K562 (cell line): ENCODE results near the gene XRCC2. TPM values are rescaled to one million over a fixed set of nuclear protein-coding genes. Genes with fewer than 3 reads are reported as not detected.

Experiments
- CHAMP1 ChIP-seq: fragments of 450-650 bp; IDR thresholded peaks from 2 replicates; pipeline ENCODE4 v1.6.1; 2016; ENCODE audit warnings: mild to moderate bottlenecking
- NEUROD1 ChIP-seq: fragments of 150-350 bp; IDR thresholded peaks from 2 replicates; pipeline ENCODE4 v1.6.1; 2014; ENCODE audit warnings: borderline replicate concordance, low read length, low read depth; ENCODE audit not compliant: partially characterized antibody
- POLR2B ChIP-seq: fragments of 450-650 bp; IDR thresholded peaks from 2 replicates; pipeline ENCODE4 v1.6.1; 2018; ENCODE audit warnings: low read depth; ENCODE audit not compliant: partially characterized antibody
- RHOXF2B ChIP-seq: fragments of 250-450 bp; sonication (Bioruptor Pico); conservative IDR thresholded peaks from 2 replicates; pipeline ENCODE4 v1.5.1; 2021
- RUNX1 ChIP-seq: sonication (generic); IDR thresholded peaks from 2 replicates; pipeline ENCODE4 v1.6.1; 2016; ENCODE audit warnings: antibody characterized with exemption, low read depth
- SMARCA5 ChIP-seq: fragments of 450-650 bp; IDR thresholded peaks from 2 replicates; pipeline ENCODE4 v1.6.1; 2016
- ZNF408 ChIP-seq: fragments of 250-450 bp; sonication (Bioruptor Pico); IDR thresholded peaks from 2 replicates; pipeline ENCODE4 v1.4.0; 2020; ENCODE audit warnings: low read depth, mild to moderate bottlenecking, moderate library complexity
- ZNF589 ChIP-seq: fragments of 200-800 bp; sonication (Bioruptor generic); IDR thresholded peaks from 2 replicates; pipeline ENCODE4 v1.6.1; 2016; ENCODE audit warnings: low read depth, missing genetic modification characterization, missing compliant biosample characterization
- polyA plus RNA-seq, 8 experiments: library from polyadenylated mRNA; depleted of rRNA in 4 of 8; stranded (reverse) in 5 of 8; unstranded in 3 of 8; fragments of >200 nt; fragmentation: Nextera tagmentation in 2 of 8; fragmentation: Illumina TruSeq in 1 of 8; extraction: Ambion mirVana in 2 of 8; extraction: Trizol in 1 of 8; gene quantifications; 2 replicates each; pipeline versions ENCODE4 v1.2.1 to v1.2.3, GENCODE V29; 2011 to 2014; ENCODE audit warnings: inconsistent platforms in 1 of 8, missing spikeins in 1 of 8
- total RNA-seq, 7 experiments: library from RNA; depleted of rRNA in 6 of 7; stranded (reverse); fragments of >200 nt in 6 of 7; fragmentation: Illumina TruSeq in 2 of 7; extraction: Trizol in 2 of 7; gene quantifications; 2 replicates each; pipeline versions ENCODE4 v1.2.1 to v1.2.3, GENCODE V29; 2011 to 2021; ENCODE audit warnings: low replicate concordance in 1 of 7
- TF ChIP-seq, protein P1 (sequence below): fragments of 250-450 bp; sonication (Bioruptor Pico); IDR thresholded peaks from 2 replicates; pipeline ENCODE4 v1.5.0; 2021
- TF ChIP-seq, protein P2 (sequence below): sonication (generic); IDR thresholded peaks from 2 replicates; pipeline ENCODE4 v1.6.1; 2016
- TF ChIP-seq, protein P3 (sequence below): fragments of 450-650 bp; IDR thresholded peaks from 2 replicates; pipeline ENCODE4 v1.6.1; 2016; ENCODE audit warnings: mild to moderate bottlenecking, moderate library complexity

XRCC2 gene
- total and polyA plus RNA-seq, 9 of the 15 experiments (the other 6 are each of a cell fraction or from before 2014, with no cell fraction given) = 16.2 to 58.0 (median 39.8) TPM

DNA sequence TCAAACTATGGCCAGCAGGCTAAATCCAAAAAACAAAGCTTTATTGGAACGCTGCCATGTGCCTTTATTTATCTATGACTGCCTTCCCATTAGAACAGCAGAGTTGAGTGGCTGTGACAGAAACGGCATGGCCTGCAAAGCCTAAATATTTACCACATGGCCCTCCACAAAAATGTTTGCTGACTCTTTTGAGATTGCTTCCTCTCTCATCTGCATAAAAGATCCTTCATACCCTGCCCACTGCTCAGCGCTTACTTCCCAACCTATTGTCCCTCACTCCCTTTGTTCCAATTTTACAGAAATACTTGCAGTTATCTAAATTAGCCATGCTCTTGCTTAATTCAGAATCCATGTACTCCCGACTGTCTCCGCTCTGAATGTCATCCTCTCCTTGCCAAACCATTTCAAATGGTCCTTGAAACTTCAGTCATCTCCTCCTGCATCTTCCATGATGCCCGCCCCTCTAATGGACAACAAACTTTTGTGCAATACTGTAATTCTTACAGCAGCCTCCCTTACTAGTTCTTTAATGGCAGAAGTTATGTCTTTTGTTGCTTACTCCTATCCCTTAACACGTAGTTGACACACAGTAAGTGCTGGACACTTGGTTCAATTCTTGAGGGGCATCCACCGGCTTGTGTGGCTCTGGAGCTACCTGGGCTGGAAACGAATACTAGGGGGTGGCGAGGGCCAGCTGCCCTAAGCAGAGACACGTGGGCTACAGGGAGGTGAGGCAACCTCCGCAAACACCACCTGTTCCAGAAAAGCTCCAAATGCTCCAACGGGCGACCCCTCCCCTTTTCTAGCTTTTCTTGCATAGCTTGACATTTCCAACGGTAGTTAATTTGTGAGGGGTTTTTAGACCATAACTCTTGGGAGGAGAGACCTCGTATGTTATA lies 832 bp downstream of the XRCC2 start (continued):
- TF ChIP-seq CHAMP1 = no peak
- no peak for TF ChIP-seq RHOXF2B (CRISPR knock-in tag)
- TF ChIP-seq NEUROD1 = no peak
- no peak for TF ChIP-seq POLR2B
- TF ChIP-seq, protein P1, sequence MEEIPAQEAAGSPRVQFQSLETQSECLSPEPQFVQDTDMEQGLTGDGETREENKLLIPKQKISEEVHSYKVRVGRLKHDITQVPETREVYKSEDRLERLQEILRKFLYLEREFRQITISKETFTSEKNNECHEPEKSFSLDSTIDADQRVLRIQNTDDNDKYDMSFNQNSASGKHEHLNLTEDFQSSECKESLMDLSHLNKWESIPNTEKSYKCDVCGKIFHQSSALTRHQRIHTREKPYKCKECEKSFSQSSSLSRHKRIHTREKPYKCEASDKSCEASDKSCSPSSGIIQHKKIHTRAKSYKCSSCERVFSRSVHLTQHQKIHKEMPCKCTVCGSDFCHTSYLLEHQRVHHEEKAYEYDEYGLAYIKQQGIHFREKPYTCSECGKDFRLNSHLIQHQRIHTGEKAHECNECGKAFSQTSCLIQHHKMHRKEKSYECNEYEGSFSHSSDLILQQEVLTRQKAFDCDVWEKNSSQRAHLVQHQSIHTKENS (CRISPR knock-in tag) = no peak
- TF ChIP-seq ZNF589 (CRISPR knock-in tag) = no peak
- TF ChIP-seq, protein P2, sequence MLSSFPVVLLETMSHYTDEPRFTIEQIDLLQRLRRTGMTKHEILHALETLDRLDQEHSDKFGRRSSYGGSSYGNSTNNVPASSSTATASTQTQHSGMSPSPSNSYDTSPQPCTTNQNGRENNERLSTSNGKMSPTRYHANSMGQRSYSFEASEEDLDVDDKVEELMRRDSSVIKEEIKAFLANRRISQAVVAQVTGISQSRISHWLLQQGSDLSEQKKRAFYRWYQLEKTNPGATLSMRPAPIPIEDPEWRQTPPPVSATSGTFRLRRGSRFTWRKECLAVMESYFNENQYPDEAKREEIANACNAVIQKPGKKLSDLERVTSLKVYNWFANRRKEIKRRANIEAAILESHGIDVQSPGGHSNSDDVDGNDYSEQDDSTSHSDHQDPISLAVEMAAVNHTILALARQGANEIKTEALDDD = no peak
- no peak for TF ChIP-seq SMARCA5
- TF ChIP-seq, protein P3, sequence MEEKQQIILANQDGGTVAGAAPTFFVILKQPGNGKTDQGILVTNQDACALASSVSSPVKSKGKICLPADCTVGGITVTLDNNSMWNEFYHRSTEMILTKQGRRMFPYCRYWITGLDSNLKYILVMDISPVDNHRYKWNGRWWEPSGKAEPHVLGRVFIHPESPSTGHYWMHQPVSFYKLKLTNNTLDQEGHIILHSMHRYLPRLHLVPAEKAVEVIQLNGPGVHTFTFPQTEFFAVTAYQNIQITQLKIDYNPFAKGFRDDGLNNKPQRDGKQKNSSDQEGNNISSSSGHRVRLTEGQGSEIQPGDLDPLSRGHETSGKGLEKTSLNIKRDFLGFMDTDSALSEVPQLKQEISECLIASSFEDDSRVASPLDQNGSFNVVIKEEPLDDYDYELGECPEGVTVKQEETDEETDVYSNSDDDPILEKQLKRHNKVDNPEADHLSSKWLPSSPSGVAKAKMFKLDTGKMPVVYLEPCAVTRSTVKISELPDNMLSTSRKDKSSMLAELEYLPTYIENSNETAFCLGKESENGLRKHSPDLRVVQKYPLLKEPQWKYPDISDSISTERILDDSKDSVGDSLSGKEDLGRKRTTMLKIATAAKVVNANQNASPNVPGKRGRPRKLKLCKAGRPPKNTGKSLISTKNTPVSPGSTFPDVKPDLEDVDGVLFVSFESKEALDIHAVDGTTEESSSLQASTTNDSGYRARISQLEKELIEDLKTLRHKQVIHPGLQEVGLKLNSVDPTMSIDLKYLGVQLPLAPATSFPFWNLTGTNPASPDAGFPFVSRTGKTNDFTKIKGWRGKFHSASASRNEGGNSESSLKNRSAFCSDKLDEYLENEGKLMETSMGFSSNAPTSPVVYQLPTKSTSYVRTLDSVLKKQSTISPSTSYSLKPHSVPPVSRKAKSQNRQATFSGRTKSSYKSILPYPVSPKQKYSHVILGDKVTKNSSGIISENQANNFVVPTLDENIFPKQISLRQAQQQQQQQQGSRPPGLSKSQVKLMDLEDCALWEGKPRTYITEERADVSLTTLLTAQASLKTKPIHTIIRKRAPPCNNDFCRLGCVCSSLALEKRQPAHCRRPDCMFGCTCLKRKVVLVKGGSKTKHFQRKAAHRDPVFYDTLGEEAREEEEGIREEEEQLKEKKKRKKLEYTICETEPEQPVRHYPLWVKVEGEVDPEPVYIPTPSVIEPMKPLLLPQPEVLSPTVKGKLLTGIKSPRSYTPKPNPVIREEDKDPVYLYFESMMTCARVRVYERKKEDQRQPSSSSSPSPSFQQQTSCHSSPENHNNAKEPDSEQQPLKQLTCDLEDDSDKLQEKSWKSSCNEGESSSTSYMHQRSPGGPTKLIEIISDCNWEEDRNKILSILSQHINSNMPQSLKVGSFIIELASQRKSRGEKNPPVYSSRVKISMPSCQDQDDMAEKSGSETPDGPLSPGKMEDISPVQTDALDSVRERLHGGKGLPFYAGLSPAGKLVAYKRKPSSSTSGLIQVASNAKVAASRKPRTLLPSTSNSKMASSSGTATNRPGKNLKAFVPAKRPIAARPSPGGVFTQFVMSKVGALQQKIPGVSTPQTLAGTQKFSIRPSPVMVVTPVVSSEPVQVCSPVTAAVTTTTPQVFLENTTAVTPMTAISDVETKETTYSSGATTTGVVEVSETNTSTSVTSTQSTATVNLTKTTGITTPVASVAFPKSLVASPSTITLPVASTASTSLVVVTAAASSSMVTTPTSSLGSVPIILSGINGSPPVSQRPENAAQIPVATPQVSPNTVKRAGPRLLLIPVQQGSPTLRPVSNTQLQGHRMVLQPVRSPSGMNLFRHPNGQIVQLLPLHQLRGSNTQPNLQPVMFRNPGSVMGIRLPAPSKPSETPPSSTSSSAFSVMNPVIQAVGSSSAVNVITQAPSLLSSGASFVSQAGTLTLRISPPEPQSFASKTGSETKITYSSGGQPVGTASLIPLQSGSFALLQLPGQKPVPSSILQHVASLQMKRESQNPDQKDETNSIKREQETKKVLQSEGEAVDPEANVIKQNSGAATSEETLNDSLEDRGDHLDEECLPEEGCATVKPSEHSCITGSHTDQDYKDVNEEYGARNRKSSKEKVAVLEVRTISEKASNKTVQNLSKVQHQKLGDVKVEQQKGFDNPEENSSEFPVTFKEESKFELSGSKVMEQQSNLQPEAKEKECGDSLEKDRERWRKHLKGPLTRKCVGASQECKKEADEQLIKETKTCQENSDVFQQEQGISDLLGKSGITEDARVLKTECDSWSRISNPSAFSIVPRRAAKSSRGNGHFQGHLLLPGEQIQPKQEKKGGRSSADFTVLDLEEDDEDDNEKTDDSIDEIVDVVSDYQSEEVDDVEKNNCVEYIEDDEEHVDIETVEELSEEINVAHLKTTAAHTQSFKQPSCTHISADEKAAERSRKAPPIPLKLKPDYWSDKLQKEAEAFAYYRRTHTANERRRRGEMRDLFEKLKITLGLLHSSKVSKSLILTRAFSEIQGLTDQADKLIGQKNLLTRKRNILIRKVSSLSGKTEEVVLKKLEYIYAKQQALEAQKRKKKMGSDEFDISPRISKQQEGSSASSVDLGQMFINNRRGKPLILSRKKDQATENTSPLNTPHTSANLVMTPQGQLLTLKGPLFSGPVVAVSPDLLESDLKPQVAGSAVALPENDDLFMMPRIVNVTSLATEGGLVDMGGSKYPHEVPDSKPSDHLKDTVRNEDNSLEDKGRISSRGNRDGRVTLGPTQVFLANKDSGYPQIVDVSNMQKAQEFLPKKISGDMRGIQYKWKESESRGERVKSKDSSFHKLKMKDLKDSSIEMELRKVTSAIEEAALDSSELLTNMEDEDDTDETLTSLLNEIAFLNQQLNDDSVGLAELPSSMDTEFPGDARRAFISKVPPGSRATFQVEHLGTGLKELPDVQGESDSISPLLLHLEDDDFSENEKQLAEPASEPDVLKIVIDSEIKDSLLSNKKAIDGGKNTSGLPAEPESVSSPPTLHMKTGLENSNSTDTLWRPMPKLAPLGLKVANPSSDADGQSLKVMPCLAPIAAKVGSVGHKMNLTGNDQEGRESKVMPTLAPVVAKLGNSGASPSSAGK = no peak
- no peak for TF ChIP-seq ZNF408 (CRISPR knock-in tag)
- no peak for TF ChIP-seq RUNX1
